ENCODE measurements around the gene CBX1. TPM values are rescaled to one million over a fixed set of nuclear protein-coding genes. Genes with fewer than 3 reads are reported as not detected.

The CBX1 gene
- total RNA-seq, 2 experiments from 2014 or later: 59.7 to 70.4 TPM

DNA sequence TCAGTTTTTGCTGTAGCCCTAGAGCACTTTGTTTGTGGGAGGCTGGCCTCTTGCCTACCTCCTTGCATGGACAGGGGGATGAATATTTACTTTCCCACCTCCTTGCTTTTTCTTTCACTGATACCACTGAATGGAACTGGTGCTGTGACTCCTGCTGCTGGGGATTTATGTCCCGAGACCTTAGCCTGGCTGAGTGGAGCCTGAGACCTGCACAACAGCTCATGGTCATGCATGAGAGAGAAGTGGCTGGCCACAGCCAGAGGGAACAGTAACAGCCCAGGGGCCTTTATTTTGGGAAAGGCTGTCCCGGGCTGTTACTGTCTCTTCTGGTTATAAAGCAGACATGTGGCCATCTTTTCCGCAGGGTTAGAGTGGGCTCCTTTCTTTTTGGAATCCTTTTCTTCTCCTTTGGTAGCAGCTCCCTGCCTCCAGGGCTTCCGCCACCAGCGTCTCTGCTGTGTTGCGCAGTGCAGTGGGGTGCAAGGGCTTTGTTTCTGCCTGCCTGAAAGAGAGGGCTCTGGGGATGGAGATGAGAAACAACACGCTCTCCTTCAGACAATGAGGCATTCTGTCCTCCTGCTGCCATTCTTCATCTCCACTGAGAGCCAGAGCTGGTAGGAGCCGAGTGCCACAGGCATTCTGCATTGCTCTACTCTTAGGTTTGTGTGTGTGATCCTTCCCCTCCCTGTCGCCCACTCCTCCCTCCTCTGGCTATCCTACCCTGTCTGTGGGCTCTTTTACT, 20.8 kb upstream of the CBX1 start:
- Histone ChIP-seq H4K20me1 (ENCODE audit: insufficient read depth, low read length) (no peaks in the 10 kb centered on the region), H3K4me2 (ENCODE audit: low read length) (no peak overlapping the region), H2AFZ (ENCODE audit: low read length) (no peak overlapping the region), H3K9me3 (ENCODE audit: low read length) (no peaks in the 10 kb centered on the region), H3K27ac (ENCODE audit: low read depth, low read length, poor library complexity, severe bottlenecking) (no peak overlapping the region), H3K4me3 (ENCODE audit: low read depth, low read length, poor library complexity, severe bottlenecking) (no peak overlapping the region), H3K4me1 (ENCODE audit: insufficient read depth, low read length, poor library complexity, severe bottlenecking) (no peaks in the 10 kb centered on the region), H3K36me3 (ENCODE audit: insufficient read depth, low read length) (peaks cover 30% of the 10 kb centered on the region), H3K9me2 (ENCODE audit: insufficient read depth, low read length) (no peaks in the 10 kb centered on the region), H3K79me2 (ENCODE audit: insufficient read depth, low read depth, low read length) (no peaks in the 10 kb centered on the region)
- no TSS peak for BruUV-seq (replicated peaks)
- ChIA-PET POLR2A (no interaction called here), CTCF (ENCODE audit: unreplicated experiment) (interaction anchor here (0.6 kb wide), 1 partner anchor 95 kb away, joined by 3 read pairs; no protein-coding TSS in a partner anchor)
- intact Hi-C loops (cut with micrococcal nuclease; ENCODE audit: unreplicated experiment): no loop called here
- no peak for DNase-seq (ENCODE audit: low spot score)
- TF ChIP-seq, protein P1, sequence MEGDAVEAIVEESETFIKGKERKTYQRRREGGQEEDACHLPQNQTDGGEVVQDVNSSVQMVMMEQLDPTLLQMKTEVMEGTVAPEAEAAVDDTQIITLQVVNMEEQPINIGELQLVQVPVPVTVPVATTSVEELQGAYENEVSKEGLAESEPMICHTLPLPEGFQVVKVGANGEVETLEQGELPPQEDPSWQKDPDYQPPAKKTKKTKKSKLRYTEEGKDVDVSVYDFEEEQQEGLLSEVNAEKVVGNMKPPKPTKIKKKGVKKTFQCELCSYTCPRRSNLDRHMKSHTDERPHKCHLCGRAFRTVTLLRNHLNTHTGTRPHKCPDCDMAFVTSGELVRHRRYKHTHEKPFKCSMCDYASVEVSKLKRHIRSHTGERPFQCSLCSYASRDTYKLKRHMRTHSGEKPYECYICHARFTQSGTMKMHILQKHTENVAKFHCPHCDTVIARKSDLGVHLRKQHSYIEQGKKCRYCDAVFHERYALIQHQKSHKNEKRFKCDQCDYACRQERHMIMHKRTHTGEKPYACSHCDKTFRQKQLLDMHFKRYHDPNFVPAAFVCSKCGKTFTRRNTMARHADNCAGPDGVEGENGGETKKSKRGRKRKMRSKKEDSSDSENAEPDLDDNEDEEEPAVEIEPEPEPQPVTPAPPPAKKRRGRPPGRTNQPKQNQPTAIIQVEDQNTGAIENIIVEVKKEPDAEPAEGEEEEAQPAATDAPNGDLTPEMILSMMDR (conservative IDR thresholded peaks at IDR 0.05; ENCODE audit: low read length): no peak
- TF ChIP-seq EZH2phosphoT487 (IDR thresholded peaks at IDR 0.05; ENCODE audit: borderline replicate concordance, low read depth, low read length): no peak

- H4K20me1 ChIP-seq (ENCODE audit: insufficient read depth, low read length): no peaks in the 10 kb centered on the region
- H3K4me2 ChIP-seq (ENCODE audit: low read length): no peak overlapping the region
- intact Hi-C loops (cut with micrococcal nuclease; ENCODE audit: unreplicated experiment): no loop called here
- no peaks in the 10 kb centered on the region for H3K9me3 ChIP-seq (ENCODE audit: low read length)
- peaks cover 31% of the 10 kb centered on the region for H3K36me3 ChIP-seq (ENCODE audit: insufficient read depth, low read length)
- BruUV-seq (replicated peaks): no TSS peak
- H3K79me2 ChIP-seq (ENCODE audit: insufficient read depth, low read depth, low read length): peaks cover 10% of the 10 kb centered on the region; the same call in 1 of the 2 replicates
- ChIA-PET POLR2A (interaction anchor here (0.9 kb wide), 1 partner anchor 30 kb away, joined by 5 read pairs; no protein-coding TSS in a partner anchor), CTCF (ENCODE audit: unreplicated experiment) (no interaction called here)
- peaks cover 14% of the 10 kb centered on the region for H3K4me1 ChIP-seq (ENCODE audit: insufficient read depth, low read length, poor library complexity, severe bottlenecking)
- H3K9me2 ChIP-seq (ENCODE audit: insufficient read depth, low read length): no peaks in the 10 kb centered on the region
- H3K27ac ChIP-seq (ENCODE audit: low read depth, low read length, poor library complexity, severe bottlenecking): no peak overlapping the region
- H2AFZ ChIP-seq (ENCODE audit: low read length): no peak overlapping the region
- no peak overlapping the region for H3K4me3 ChIP-seq (ENCODE audit: low read depth, low read length, poor library complexity, severe bottlenecking)
- TF ChIP-seq EZH2phosphoT487 (IDR thresholded peaks at IDR 0.05; ENCODE audit: borderline replicate concordance, low read depth, low read length): no peak
- TF ChIP-seq, protein P1 (conservative IDR thresholded peaks at IDR 0.05; ENCODE audit: low read length): no peak
- DNase-seq (ENCODE audit: low spot score): no peak
Observed at GRCh38 chr17:48113201-48113676, 12.0 kb upstream of the CBX1 start.

DNA sequence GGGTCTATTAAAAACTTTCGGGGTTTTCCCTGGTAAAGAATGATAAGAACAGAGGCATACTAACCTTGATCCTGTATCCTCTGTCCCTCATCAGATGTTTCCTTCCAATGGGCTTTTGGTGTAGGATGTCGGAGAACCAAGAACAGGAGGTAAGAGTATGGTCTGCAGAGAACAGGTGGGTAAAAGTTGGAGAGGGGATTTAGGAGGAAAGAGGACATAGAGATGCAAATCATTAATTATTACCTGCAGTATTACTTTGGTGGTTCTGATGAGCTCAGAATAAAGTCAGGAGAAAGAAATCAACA, 10.6 kb upstream of the CBX1 start:
- DNase-seq (ENCODE audit: low spot score): no peak
- Histone ChIP-seq H3K4me1 (ENCODE audit: insufficient read depth, low read length, poor library complexity, severe bottlenecking) (peaks cover 18% of the 10 kb centered on the region), H3K4me3 (ENCODE audit: low read depth, low read length, poor library complexity, severe bottlenecking) (no peak overlapping the region), H3K9me2 (ENCODE audit: insufficient read depth, low read length) (no peaks in the 10 kb centered on the region), H3K27ac (ENCODE audit: low read depth, low read length, poor library complexity, severe bottlenecking) (no peak overlapping the region), H2AFZ (ENCODE audit: low read length) (no peak overlapping the region), H4K20me1 (ENCODE audit: insufficient read depth, low read length) (no peaks in the 10 kb centered on the region), H3K36me3 (ENCODE audit: insufficient read depth, low read length) (peaks cover 27% of the 10 kb centered on the region), H3K79me2 (ENCODE audit: insufficient read depth, low read depth, low read length) (peaks cover 15% of the 10 kb centered on the region; the same call in 1 of the 2 replicates), H3K4me2 (ENCODE audit: low read length) (0 out of 2 replicates have a peak overlapping the region, but pooled peaks have one; percentile 14), H3K9me3 (ENCODE audit: low read length) (no peaks in the 10 kb centered on the region)
- intact Hi-C loops (cut with micrococcal nuclease; ENCODE audit: unreplicated experiment): no loop called here
- TF ChIP-seq EZH2phosphoT487 (IDR thresholded peaks at IDR 0.05; ENCODE audit: borderline replicate concordance, low read depth, low read length): no peak
- TF ChIP-seq, protein P1 (conservative IDR thresholded peaks at IDR 0.05; ENCODE audit: low read length): no peak
- no TSS peak for BruUV-seq (replicated peaks)
- CTCF ChIA-PET (ENCODE audit: unreplicated experiment): interaction anchor here (0.8 kb wide), 1 partner anchor 21 kb away, joined by 3 read pairs; no protein-coding TSS in a partner anchor
- POLR2A ChIA-PET: interaction anchor here (0.6 to 1.0 kb wide), 3 partner anchors 11 to 1507 kb away, joined by 3 to 7 read pairs (median 3); no protein-coding TSS in a partner anchor

Data from OCI-LY7 (cell line).